Measurements from ENCODE around the gene HS2ST1.

DNA sequence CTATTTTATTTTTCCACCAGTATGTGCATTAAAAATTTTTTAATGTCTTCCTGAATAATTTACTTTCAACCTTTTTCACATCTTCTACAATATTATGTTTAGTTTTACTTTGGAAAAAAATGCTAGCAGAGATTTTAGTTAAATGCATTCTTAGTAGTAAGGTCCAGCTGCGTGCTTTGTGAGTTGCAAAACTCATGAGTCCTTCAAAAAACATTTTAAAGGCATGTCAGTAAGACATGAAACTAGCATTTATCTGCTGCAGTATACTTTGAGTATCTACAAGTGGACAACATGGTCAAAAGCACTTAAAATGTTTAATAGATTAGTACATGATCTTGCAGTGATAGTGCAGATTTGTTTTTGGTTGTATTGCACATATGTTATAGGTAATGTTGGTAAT, 139.0 kb downstream of the HS2ST1 start:
- TF ChIP-seq, protein P1, sequence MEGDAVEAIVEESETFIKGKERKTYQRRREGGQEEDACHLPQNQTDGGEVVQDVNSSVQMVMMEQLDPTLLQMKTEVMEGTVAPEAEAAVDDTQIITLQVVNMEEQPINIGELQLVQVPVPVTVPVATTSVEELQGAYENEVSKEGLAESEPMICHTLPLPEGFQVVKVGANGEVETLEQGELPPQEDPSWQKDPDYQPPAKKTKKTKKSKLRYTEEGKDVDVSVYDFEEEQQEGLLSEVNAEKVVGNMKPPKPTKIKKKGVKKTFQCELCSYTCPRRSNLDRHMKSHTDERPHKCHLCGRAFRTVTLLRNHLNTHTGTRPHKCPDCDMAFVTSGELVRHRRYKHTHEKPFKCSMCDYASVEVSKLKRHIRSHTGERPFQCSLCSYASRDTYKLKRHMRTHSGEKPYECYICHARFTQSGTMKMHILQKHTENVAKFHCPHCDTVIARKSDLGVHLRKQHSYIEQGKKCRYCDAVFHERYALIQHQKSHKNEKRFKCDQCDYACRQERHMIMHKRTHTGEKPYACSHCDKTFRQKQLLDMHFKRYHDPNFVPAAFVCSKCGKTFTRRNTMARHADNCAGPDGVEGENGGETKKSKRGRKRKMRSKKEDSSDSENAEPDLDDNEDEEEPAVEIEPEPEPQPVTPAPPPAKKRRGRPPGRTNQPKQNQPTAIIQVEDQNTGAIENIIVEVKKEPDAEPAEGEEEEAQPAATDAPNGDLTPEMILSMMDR (IDR thresholded peaks at IDR 0.05) = no peak
- TF ChIP-seq POLR2A (IDR thresholded peaks at IDR 0.05) = no peak

Data from uterus (tissue), 2 donors.